SK-N-SH (cell line): Measurements from ENCODE around the gene IL17RB.

ENCODE experiments used
- CTCF ChIP-seq: fragments of 200-600 bp; sonication (generic); IDR thresholded peaks from 2 replicates; pipeline ENCODE4 v1.6.1; 2017; ENCODE audit warnings: antibody characterized with exemption, mild to moderate bottlenecking, moderate library complexity
- EZH2phosphoT487 ChIP-seq: fragments of 200-600 bp; sonication (generic); IDR thresholded peaks from 2 replicates; pipeline ENCODE4 v1.6.1; 2017; ENCODE audit warnings: low read depth, mixed run types, mild to moderate bottlenecking, antibody characterized with exemption, moderate library complexity, borderline replicate concordance
- GABPA ChIP-seq: IDR thresholded peaks from 2 replicates; pipeline ENCODE4 v1.4.0; 2012; ENCODE audit warnings: low read depth, mild to moderate bottlenecking
- JUND ChIP-seq: IDR thresholded peaks from 2 replicates; pipeline ENCODE4 v1.4.0; 2012
- POLR2AphosphoS5 ChIP-seq: IDR thresholded peaks from 2 replicates; pipeline ENCODE4 v1.6.1; 2012; ENCODE audit warnings: low read depth, low read length
- RXRA ChIP-seq: IDR thresholded peaks from 2 replicates; pipeline ENCODE4 v1.4.0; 2012; ENCODE audit warnings: low read depth, mild to moderate bottlenecking, borderline replicate concordance
- TAF1 ChIP-seq: IDR thresholded peaks from 2 replicates; pipeline ENCODE4 v1.6.1; 2012; ENCODE audit warnings: low read depth, mild to moderate bottlenecking, low read length, moderate library complexity, borderline replicate concordance
- TF ChIP-seq, protein P1 (sequence below): fragments of 150-350 bp; IDR thresholded peaks from 2 replicates; pipeline ENCODE4 v1.6.1; 2017; ENCODE audit warnings: antibody characterized with exemption, low read length, low read depth, borderline replicate concordance
- TF ChIP-seq, protein P2 (sequence below): fragments of 150-350 bp; IDR thresholded peaks from 2 replicates; pipeline ENCODE4 v1.6.1; 2016; ENCODE audit warnings: mild to moderate bottlenecking, low read depth, low read length

DNA sequence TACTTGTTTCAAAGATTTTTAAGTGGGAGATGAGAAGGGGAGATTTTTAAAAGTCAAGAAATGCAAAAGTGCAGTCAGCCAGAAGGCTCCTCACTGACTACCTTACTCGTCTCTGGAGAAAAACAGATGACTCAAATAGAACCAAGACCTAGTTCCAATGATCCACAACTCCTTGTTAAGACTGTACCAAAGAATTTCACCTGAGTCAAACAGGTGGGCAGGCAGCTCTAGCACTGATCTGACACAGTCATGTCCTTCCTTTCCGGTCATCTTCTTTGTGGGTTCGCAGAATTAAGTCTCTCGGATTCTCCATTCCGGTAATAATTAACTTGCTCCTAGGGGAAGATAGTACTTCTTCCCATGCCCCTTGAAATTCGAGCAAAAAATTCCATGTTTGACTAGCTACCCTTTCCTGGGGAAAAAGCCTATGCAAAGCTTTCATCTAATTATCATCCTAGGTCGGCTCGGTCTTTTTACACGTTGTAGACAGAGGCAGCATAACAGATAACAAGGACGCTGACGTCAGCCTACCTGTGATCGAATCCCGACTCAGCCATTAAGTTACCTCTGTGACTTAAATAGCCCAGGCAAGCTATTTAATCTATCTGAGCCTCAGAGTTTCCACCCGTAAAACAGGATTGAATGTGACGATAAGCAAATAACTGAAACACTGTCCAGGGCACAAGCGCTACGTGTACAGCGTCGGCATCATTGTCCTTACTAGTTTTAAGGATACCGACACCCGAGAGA is 44.5 kb downstream of the IL17RB start:
- TF ChIP-seq, protein P1, sequence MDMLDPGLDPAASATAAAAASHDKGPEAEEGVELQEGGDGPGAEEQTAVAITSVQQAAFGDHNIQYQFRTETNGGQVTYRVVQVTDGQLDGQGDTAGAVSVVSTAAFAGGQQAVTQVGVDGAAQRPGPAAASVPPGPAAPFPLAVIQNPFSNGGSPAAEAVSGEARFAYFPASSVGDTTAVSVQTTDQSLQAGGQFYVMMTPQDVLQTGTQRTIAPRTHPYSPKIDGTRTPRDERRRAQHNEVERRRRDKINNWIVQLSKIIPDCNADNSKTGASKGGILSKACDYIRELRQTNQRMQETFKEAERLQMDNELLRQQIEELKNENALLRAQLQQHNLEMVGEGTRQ: no peak
- TF ChIP-seq CTCF (no peak), JUND (no peak), RXRA (no peak), TAF1 (no peak), EZH2phosphoT487 (no peak), GABPA (no peak), POLR2AphosphoS5 (no peak)
- TF ChIP-seq, protein P2, sequence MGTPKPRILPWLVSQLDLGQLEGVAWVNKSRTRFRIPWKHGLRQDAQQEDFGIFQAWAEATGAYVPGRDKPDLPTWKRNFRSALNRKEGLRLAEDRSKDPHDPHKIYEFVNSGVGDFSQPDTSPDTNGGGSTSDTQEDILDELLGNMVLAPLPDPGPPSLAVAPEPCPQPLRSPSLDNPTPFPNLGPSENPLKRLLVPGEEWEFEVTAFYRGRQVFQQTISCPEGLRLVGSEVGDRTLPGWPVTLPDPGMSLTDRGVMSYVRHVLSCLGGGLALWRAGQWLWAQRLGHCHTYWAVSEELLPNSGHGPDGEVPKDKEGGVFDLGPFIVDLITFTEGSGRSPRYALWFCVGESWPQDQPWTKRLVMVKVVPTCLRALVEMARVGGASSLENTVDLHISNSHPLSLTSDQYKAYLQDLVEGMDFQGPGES: no peak
